Measurements from ENCODE around the gene OSTN.

- TF ChIP-seq CTCF (IDR thresholded peaks at IDR 0.05): no peak
- no peak for TF ChIP-seq EP300 (IDR thresholded peaks at IDR 0.05)
- no peak for TF ChIP-seq CEBPB (IDR thresholded peaks at IDR 0.05)
- no peak for TF ChIP-seq MAFK (IDR thresholded peaks at IDR 0.05; ENCODE audit: partially characterized antibody)
- no peak for TF ChIP-seq HMGXB4 (CRISPR knock-in tag; IDR thresholded peaks at IDR 0.05; ENCODE audit: borderline replicate concordance)
- no peak for TF ChIP-seq RCOR1 (IDR thresholded peaks at IDR 0.05; ENCODE audit: low read depth, low read length)
- TF ChIP-seq POLR2A (IDR thresholded peaks at IDR 0.05; ENCODE audit: low read length): no peak
Observed at GRCh38 chr3:191217301-191217700, 18.3 kb downstream of the OSTN start.

Measured in A549 (cell line).